ENCODE data around the gene S100A7A. TPM values are rescaled to one million over a fixed set of nuclear protein-coding genes. Genes with fewer than 3 reads are reported as not detected.
A peak's percentile ranks its signal among the peaks of the same experiment; 100 is the strongest.

S100A7A gene
- total and polyA plus RNA-seq, 2 donors from 2014 or later = not detected

DNA sequence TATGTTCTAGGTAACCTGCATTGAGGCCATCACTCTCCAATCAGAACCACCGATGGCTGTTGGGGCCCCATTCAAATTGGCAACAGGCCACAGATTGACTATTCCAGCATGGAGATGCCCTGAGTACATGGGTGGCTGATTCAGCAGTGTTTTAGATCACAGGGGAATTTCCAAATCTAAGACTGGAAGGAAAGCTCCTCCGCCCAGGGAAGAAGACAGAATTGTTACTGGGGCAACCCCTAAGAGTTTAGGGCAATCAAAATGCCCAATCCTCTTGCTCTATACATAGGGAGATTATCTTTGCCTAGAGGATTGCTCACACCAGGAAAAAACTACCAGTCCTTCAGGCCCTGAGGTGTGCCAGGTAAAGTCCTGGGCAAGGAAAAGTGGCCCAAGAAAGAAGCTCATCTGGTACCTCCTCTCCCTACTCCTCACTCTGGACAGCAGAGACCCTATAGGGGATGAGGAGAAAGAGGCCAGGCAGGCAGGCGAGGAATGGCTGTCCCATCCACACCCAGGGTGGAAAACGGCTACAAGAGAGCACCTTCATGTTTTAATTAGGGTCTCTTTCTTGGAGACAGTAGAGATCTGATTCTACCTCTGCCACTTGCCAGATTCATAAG is 31.3 kb upstream of the S100A7A start:
- intact Hi-C loops (cut with DNase I) = no loop called here
- H3K36me3 ChIP-seq (ENCODE audit: control insufficient read depth in 2 of 3, insufficient read depth in 3 of 3, low read length in 3 of 3) = no peaks in the 10 kb centered on the region
- H3K9me3 ChIP-seq (ENCODE audit: control insufficient read depth in 2 of 3, insufficient read depth in 1 of 3, low read length in 3 of 3) = peaks cover 0 to 14% (median 0%) of the 10 kb centered on the region in 3 donors
- no peak overlapping the region for H3K4me3 ChIP-seq (ENCODE audit: low read length in 3 of 3)
- no peak overlapping the region for H3K27ac ChIP-seq (ENCODE audit: low read depth in 2 of 2, low read length in 2 of 2)
- H3K9ac ChIP-seq (ENCODE audit: low read length in 3 of 3) = no peak overlapping the region
- no peaks in the 10 kb centered on the region for H3K27me3 ChIP-seq (ENCODE audit: control insufficient read depth, insufficient read depth, low read length)
- DNase-seq (no peak), FAIRE-seq (no peak)
- H3K4me1 ChIP-seq (ENCODE audit: control insufficient read depth in 2 of 3, insufficient read depth in 2 of 3, low read depth in 1 of 3, low read length in 3 of 3) = no peaks in the 10 kb centered on the region
- TF ChIP-seq, protein P1, sequence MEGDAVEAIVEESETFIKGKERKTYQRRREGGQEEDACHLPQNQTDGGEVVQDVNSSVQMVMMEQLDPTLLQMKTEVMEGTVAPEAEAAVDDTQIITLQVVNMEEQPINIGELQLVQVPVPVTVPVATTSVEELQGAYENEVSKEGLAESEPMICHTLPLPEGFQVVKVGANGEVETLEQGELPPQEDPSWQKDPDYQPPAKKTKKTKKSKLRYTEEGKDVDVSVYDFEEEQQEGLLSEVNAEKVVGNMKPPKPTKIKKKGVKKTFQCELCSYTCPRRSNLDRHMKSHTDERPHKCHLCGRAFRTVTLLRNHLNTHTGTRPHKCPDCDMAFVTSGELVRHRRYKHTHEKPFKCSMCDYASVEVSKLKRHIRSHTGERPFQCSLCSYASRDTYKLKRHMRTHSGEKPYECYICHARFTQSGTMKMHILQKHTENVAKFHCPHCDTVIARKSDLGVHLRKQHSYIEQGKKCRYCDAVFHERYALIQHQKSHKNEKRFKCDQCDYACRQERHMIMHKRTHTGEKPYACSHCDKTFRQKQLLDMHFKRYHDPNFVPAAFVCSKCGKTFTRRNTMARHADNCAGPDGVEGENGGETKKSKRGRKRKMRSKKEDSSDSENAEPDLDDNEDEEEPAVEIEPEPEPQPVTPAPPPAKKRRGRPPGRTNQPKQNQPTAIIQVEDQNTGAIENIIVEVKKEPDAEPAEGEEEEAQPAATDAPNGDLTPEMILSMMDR (IDR thresholded peaks at IDR 0.05; ENCODE audit: borderline replicate concordance, extremely low read depth, insufficient read depth) = no peak

DNA sequence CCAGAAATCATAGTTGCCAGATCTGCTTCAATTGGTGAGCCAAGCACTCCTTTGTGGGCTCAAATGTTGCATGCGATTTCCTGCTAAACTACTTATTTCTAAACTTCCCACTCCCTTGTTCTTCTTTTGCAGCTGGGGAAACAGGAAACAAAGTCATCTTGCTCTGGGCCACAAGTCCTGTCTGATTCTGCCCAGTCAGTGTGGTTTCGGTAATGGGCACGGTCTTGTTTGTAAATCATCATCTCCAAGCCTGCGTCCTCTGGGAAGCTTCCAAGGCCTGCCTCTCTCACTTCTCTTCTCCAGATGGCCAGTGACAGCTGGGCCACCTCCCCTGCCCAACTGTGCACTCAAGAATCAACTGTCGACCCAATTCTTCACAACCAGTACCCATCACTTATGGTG is 29.8 kb upstream of the S100A7A start:
- intact Hi-C loops (cut with DNase I) = no loop called here
- H3K9ac ChIP-seq (ENCODE audit: low read length in 3 of 3) = no peak overlapping the region
- H3K9me3 ChIP-seq (ENCODE audit: control insufficient read depth in 2 of 3, insufficient read depth in 1 of 3, low read length in 3 of 3) = peaks cover 0 to 14% (median 0%) of the 10 kb centered on the region in 3 donors
- H3K27ac ChIP-seq (ENCODE audit: low read depth in 2 of 2, low read length in 2 of 2) = no peak overlapping the region
- TF ChIP-seq, protein P1 (IDR thresholded peaks at IDR 0.05; ENCODE audit: borderline replicate concordance, extremely low read depth, insufficient read depth) = no peak
- no peaks in the 10 kb centered on the region for H3K36me3 ChIP-seq (ENCODE audit: control insufficient read depth in 2 of 3, insufficient read depth in 3 of 3, low read length in 3 of 3)
- no peak overlapping the region for H3K4me3 ChIP-seq (ENCODE audit: low read length in 3 of 3)
- H3K4me1 ChIP-seq (ENCODE audit: control insufficient read depth in 2 of 3, insufficient read depth in 2 of 3, low read depth in 1 of 3, low read length in 3 of 3) = no peaks in the 10 kb centered on the region
- DNase-seq = peak in 1 of 5 donors; percentile 3
- no peaks in the 10 kb centered on the region for H3K27me3 ChIP-seq (ENCODE audit: control insufficient read depth, insufficient read depth, low read length)
- FAIRE-seq = no peak

DNA sequence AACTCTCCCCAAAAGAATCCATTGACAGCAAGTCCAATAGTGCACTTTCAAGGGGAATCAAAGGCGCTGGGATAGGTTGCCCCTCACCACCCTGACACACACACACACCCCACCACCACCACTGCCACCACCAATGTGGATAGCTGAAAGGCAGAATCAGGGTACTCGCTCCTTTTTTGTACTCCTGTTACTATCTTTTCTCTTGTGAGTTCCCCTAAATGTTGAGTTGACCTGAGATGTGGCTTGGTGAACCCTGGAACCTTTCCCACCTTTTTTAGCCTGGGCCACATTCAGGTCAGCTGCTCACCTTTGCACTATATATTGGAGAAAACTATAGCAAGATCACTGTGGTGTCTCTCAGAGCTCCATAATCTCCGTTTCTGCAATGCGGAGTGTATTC is 29.3 kb upstream of the S100A7A start:
- Histone ChIP-seq H3K27ac (ENCODE audit: low read depth in 2 of 2, low read length in 2 of 2) (no peak overlapping the region), H3K4me3 (ENCODE audit: low read length in 3 of 3) (no peak overlapping the region), H3K4me1 (ENCODE audit: control insufficient read depth in 2 of 3, insufficient read depth in 2 of 3, low read depth in 1 of 3, low read length in 3 of 3) (no peaks in the 10 kb centered on the region), H3K36me3 (ENCODE audit: control insufficient read depth in 2 of 3, insufficient read depth in 3 of 3, low read length in 3 of 3) (no peaks in the 10 kb centered on the region), H3K9me3 (ENCODE audit: control insufficient read depth in 2 of 3, insufficient read depth in 1 of 3, low read length in 3 of 3) (peaks cover 0 to 11% (median 0%) of the 10 kb centered on the region in 3 donors), H3K9ac (ENCODE audit: low read length in 3 of 3) (no peak overlapping the region), H3K27me3 (ENCODE audit: control insufficient read depth, insufficient read depth, low read length) (no peaks in the 10 kb centered on the region)
- intact Hi-C loops (cut with DNase I) = no loop called here
- TF ChIP-seq, protein P1 (IDR thresholded peaks at IDR 0.05; ENCODE audit: borderline replicate concordance, extremely low read depth, insufficient read depth) = no peak
- no peak for FAIRE-seq
- DNase-seq = no peak

DNA sequence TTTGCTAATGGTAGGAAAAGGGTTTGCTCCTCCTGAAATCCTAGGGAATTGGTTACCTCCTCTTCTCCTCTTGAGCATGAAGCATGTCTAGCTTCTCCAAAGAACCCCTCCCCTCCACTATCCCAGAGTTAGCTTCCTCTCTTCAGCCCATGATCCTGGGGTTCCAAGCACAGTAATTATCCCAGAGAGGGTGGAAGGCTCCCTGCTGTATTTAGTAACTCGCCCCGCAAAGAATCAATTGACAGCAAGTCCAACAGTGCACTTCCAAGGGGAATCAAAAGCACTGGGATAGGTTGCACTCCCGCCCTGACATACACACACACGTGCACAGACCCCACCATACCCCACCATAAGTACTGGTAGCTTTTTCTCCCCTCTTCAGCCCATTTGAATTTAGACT is 28.5 kb upstream of the S100A7A start:
- Histone ChIP-seq H3K9me3 (ENCODE audit: control insufficient read depth in 2 of 3, insufficient read depth in 1 of 3, low read length in 3 of 3) (peaks cover 0 to 6% (median 0%) of the 10 kb centered on the region in 3 donors), H3K4me1 (ENCODE audit: control insufficient read depth in 2 of 3, insufficient read depth in 2 of 3, low read depth in 1 of 3, low read length in 3 of 3) (no peaks in the 10 kb centered on the region), H3K4me3 (ENCODE audit: low read length in 3 of 3) (no peak overlapping the region), H3K36me3 (ENCODE audit: control insufficient read depth in 2 of 3, insufficient read depth in 3 of 3, low read length in 3 of 3) (no peaks in the 10 kb centered on the region), H3K27me3 (ENCODE audit: control insufficient read depth, insufficient read depth, low read length) (no peaks in the 10 kb centered on the region), H3K27ac (ENCODE audit: low read depth in 2 of 2, low read length in 2 of 2) (no peak overlapping the region), H3K9ac (ENCODE audit: low read length in 3 of 3) (no peak overlapping the region)
- TF ChIP-seq, protein P1 (IDR thresholded peaks at IDR 0.05; ENCODE audit: borderline replicate concordance, extremely low read depth, insufficient read depth) = no peak
- DNase-seq (no peak), FAIRE-seq (no peak)
- intact Hi-C loops (cut with DNase I) = no loop called here
